Stimulated activated CD8-positive, alpha-beta memory T cell treated with anti-CD3 and anti-CD28 coated beads, Interleukin-4, amount 100 ng/mL, for 1 hour (primary cell): ENCODE results near the gene STMP1.
"Not testable (repeated sequence)": the region's sequence is repeated elsewhere in the genome, so short reads cannot be mapped to it uniquely, and the experiment has no call there.

Source experiments
- DNase-seq, 2 donors: peaks; one replicate each; pipeline ENCODE4 v3.0.0-alpha.2; 2020; ENCODE audit warnings: low read depth in 2 of 2, low spot score in 1 of 2

Gene STMP1

GRCh38 chr7:135664046-135664589 lies 1.8 kb downstream of the STMP1 start:
- DNase-seq: no peak

GRCh38 chr7:135665042-135665441 lies 2.7 kb downstream of the STMP1 start:
- no peak for DNase-seq

- no peak for DNase-seq
Observed at GRCh38 chr7:135666156-135666555, 3.8 kb downstream of the STMP1 start.

- DNase-seq: no peak
Observed at GRCh38 chr7:135666846-135667245, 4.5 kb downstream of the STMP1 start.

GRCh38 chr7:135667626-135668025 lies 5.3 kb downstream of the STMP1 start:
- DNase-seq: not testable (repeated sequence)

GRCh38 chr7:135668852-135669395 lies 6.6 kb downstream of the STMP1 start:
- DNase-seq: not testable (repeated sequence)

GRCh38 chr7:135669774-135670173 lies 7.5 kb downstream of the STMP1 start:
- no peak for DNase-seq

GRCh38 chr7:135670179-135670578 lies 7.9 kb downstream of the STMP1 start:
- DNase-seq: no peak

- no peak for DNase-seq
Observed at GRCh38 chr7:135672560-135673359, 10.4 kb downstream of the STMP1 start.

GRCh38 chr7:135673360-135673706 lies 11.0 kb downstream of the STMP1 start:
- no peak for DNase-seq

- DNase-seq: no peak
Observed at GRCh38 chr7:135678612-135679575, 16.6 kb downstream of the STMP1 start.

GRCh38 chr7:135681762-135682161 lies 19.4 kb downstream of the STMP1 start:
- DNase-seq: no peak

- DNase-seq: no peak
Observed at GRCh38 chr7:135682191-135682590, 19.9 kb downstream of the STMP1 start.

GRCh38 chr7:135683609-135684008 lies 21.3 kb downstream of the STMP1 start:
- no peak for DNase-seq

- DNase-seq: no peak
Observed at GRCh38 chr7:135684136-135684535, 21.8 kb downstream of the STMP1 start.

GRCh38 chr7:135684699-135685098 lies 22.4 kb downstream of the STMP1 start:
- DNase-seq: no peak

GRCh38 chr7:135685306-135686084 lies 23.2 kb downstream of the STMP1 start:
- DNase-seq: no peak

GRCh38 chr7:135687466-135687865 lies 25.2 kb downstream of the STMP1 start:
- DNase-seq: no peak

GRCh38 chr7:135690566-135690965 lies 28.3 kb downstream of the STMP1 start:
- DNase-seq: no peak

GRCh38 chr7:135692055-135692454 lies 29.7 kb downstream of the STMP1 start:
- no peak for DNase-seq

GRCh38 chr7:135692606-135693005 lies 30.3 kb downstream of the STMP1 start:
- not testable (repeated sequence) for DNase-seq
